ENCODE measurements around the gene POU2F1.

GRCh38 chr1:167465018-167465417 lies 244.3 kb downstream of the POU2F1 start:
- TF ChIP-seq EZH2 (IDR thresholded peaks at IDR 0.05; ENCODE audit: borderline replicate concordance, insufficient read depth, low read depth, low read length, poor library complexity, severe bottlenecking), result no peak
- no peak for TF ChIP-seq CTCF (IDR thresholded peaks at IDR 0.05)
